PC-9 (cell line): Measurements from ENCODE around the gene PDE4D. TPM values are rescaled to one million over a fixed set of nuclear protein-coding genes. Genes with fewer than 3 reads are reported as not detected.

ENCODE experiments used
- BruUV-seq: library from RNA; stranded (reverse); fragments of 400-500 nt; replicated peaks from 2 replicates; lab custom pipeline; 2021; lab: Mats Ljungman, UMichigan
- CTCF ChIA-PET: fragments of 300-600 bp; sonication (Branson Sonifier 250); formaldehyde crosslinking; loops from one replicate; lab custom pipeline; 2022; ENCODE audit warnings: antibody characterized with exemption; lab: Charles Lee
- POLR2A ChIA-PET: fragments of 300-600 bp; sonication (Branson Sonifier 250); formaldehyde crosslinking; loops from one replicate; lab custom pipeline; 2022; ENCODE audit warnings: antibody characterized with exemption; ENCODE audit not compliant: unreplicated experiment; lab: Charles Lee
- DNase-seq, 2 experiments: peaks; one replicate each; pipeline versions ENCODE4 v3.0.0 to v3.0.0-alpha.2; 2015 to 2022; ENCODE audit warnings: mixed read lengths in 1 of 2
- H2AFZ ChIP-seq: fragments of 200-600 bp; sonication (generic); 2 replicates; pipeline ENCODE4 v1.8.1; 2017; ENCODE audit warnings: antibody characterized with exemption
- H3F3A ChIP-seq: fragments of 200-600 bp; sonication (generic); 2 replicates; pipeline ENCODE4 v1.8.1; 2017; ENCODE audit warnings: antibody characterized with exemption, mild to moderate bottlenecking, low read depth; ENCODE audit not compliant: insufficient read depth
- H3K27ac ChIP-seq: fragments of 200-600 bp; sonication (generic); 2 replicates; pipeline ENCODE4 v1.6.1; 2016; ENCODE audit warnings: mixed run types
- H3K27me3 ChIP-seq: fragments of 200-600 bp; sonication (generic); 2 replicates; pipeline ENCODE4 v1.6.1; 2016; ENCODE audit warnings: low read depth, mixed run types; ENCODE audit not compliant: insufficient read depth
- H3K36me3 ChIP-seq: fragments of 200-600 bp; sonication (generic); 2 replicates; pipeline ENCODE4 v1.6.1; 2016; ENCODE audit warnings: low read depth, mixed run types
- H3K4me1 ChIP-seq: fragments of 200-600 bp; sonication (generic); replicated peaks from 2 replicates; pipeline ENCODE4 v1.6.1; 2016; ENCODE audit warnings: mixed run types; ENCODE audit not compliant: insufficient read depth
- H3K4me2 ChIP-seq: fragments of 200-600 bp; sonication (generic); 2 replicates; pipeline ENCODE4 v1.6.1; 2017; ENCODE audit warnings: mixed run types
- H3K4me3 ChIP-seq: fragments of 200-600 bp; sonication (generic); 2 replicates; pipeline ENCODE4 v1.6.1; 2016; ENCODE audit warnings: mixed run types
- H3K79me2 ChIP-seq: fragments of 200-600 bp; sonication (generic); 2 replicates; pipeline ENCODE4 v1.6.1; 2017; ENCODE audit warnings: low read depth, mixed run types
- H3K9me2 ChIP-seq: fragments of 200-600 bp; sonication (generic); 2 replicates; pipeline ENCODE4 v1.8.1; 2017; ENCODE audit warnings: mild to moderate bottlenecking; ENCODE audit not compliant: insufficient read depth
- H3K9me3 ChIP-seq: fragments of 200-600 bp; sonication (generic); 2 replicates; pipeline ENCODE4 v1.8.1; 2016; ENCODE audit warnings: low read depth; ENCODE audit not compliant: insufficient read depth
- H4K20me1 ChIP-seq: fragments of 200-600 bp; sonication (generic); 2 replicates; pipeline ENCODE4 v1.8.1; 2017; ENCODE audit not compliant: insufficient read depth
- CTCF ChIP-seq: fragments of 200-600 bp; sonication (generic); conservative IDR thresholded peaks from 2 replicates; pipeline ENCODE4 v1.6.1; 2017; ENCODE audit warnings: mixed run types, antibody characterized with exemption, mild to moderate bottlenecking, moderate library complexity
- EZH2 ChIP-seq: fragments of 200-600 bp; sonication (generic); IDR thresholded peaks from 2 replicates; pipeline ENCODE4 v1.8.0; 2017; ENCODE audit warnings: antibody characterized with exemption, low read depth
- intact Hi-C: fragments of 100-400 bp; cut with micrococcal nuclease; formaldehyde crosslinking; loops from one replicate; pipeline ENCODE4 v1.10.0; 2022; ENCODE audit not compliant: unreplicated experiment
- total RNA-seq: library from RNA; stranded (reverse); gene quantifications from 2 replicates; pipeline ENCODE4 v1.2.3, GENCODE V29; 2021

Gene PDE4D
- total RNA-seq, 1 experiment from 2014 or later = 9.8 TPM

- Histone ChIP-seq H3K4me1 (peaks cover 15% of the 10 kb centered on the region; the same call in 1 of the 2 replicates), H3K4me2 (no peak overlapping the region), H3K27me3 (no peaks in the 10 kb centered on the region), H3K27ac (no peak overlapping the region), H3K36me3 (no peaks in the 10 kb centered on the region), H4K20me1 (no peaks in the 10 kb centered on the region), H3K9me2 (no peaks in the 10 kb centered on the region), H3K79me2 (no peaks in the 10 kb centered on the region), H3K4me3 (no peak overlapping the region), H3F3A (no peaks in the 10 kb centered on the region), H3K9me3 (no peaks in the 10 kb centered on the region), H2AFZ (no peak overlapping the region)
- ChIA-PET POLR2A (no interaction called here), CTCF (no interaction called here)
- no TSS peak for BruUV-seq
- DNase-seq = no peak
- intact Hi-C loops = no loop called here
- TF ChIP-seq CTCF = no peak
- TF ChIP-seq EZH2 = no peak
These were observed 304.6 kb downstream of the PDE4D start for GRCh38 chr5:59588922-59589321.

GRCh38 chr5:59587489-59588337 is 305.8 kb downstream of the PDE4D start:
- ChIA-PET POLR2A (no interaction called here), CTCF (no interaction called here)
- DNase-seq = no peak
- no peaks in the 10 kb centered on the region for H3K9me3 ChIP-seq
- intact Hi-C loops = no loop called here
- no peaks in the 10 kb centered on the region for H4K20me1 ChIP-seq
- H3K27me3 ChIP-seq = no peaks in the 10 kb centered on the region
- H3K9me2 ChIP-seq = no peaks in the 10 kb centered on the region
- no peak overlapping the region for H3K4me3 ChIP-seq
- H3K79me2 ChIP-seq = no peaks in the 10 kb centered on the region
- no peak overlapping the region for H3K4me2 ChIP-seq
- TF ChIP-seq CTCF (no peak), EZH2 (no peak)
- no peaks in the 10 kb centered on the region for H3F3A ChIP-seq
- no peaks in the 10 kb centered on the region for H3K36me3 ChIP-seq
- no peak overlapping the region for H3K27ac ChIP-seq
- H3K4me1 ChIP-seq = peaks cover 15% of the 10 kb centered on the region; the same call in 1 of the 2 replicates
- H2AFZ ChIP-seq = no peak overlapping the region
- no TSS peak for BruUV-seq

- Histone ChIP-seq H3K9me3 (no peaks in the 10 kb centered on the region), H3K4me2 (no peak overlapping the region), H3K4me1 (peaks cover 10% of the 10 kb centered on the region; the same call in 1 of the 2 replicates), H2AFZ (no peak overlapping the region), H3K79me2 (no peaks in the 10 kb centered on the region), H4K20me1 (no peaks in the 10 kb centered on the region), H3K27ac (no peak overlapping the region), H3F3A (no peaks in the 10 kb centered on the region), H3K9me2 (no peaks in the 10 kb centered on the region), H3K36me3 (no peaks in the 10 kb centered on the region), H3K27me3 (no peaks in the 10 kb centered on the region), H3K4me3 (no peak overlapping the region)
- CTCF ChIA-PET = no interaction called here
- POLR2A ChIA-PET = no interaction called here
- intact Hi-C loops = no loop called here
- TF ChIP-seq CTCF (no peak), EZH2 (no peak)
- no TSS peak for BruUV-seq
- DNase-seq = no peak
These were observed 306.7 kb downstream of the PDE4D start for GRCh38 chr5:59586841-59587240.
